LNCaP clone FGC (cell line): Measurements from ENCODE around the gene AKAP8.

Experiments used
- DNase-seq: peaks from one replicate; pipeline ENCODE4 v3.0.0-alpha.2; 2011; ENCODE audit warnings: low read depth
- H3K4me3 ChIP-seq: 2 replicates; pipeline ENCODE4 v1.5.1; 2011; ENCODE audit warnings: mild to moderate bottlenecking, low read depth, low read length, control low read depth
- TF ChIP-seq, protein P1 (sequence below): IDR thresholded peaks from 2 replicates; pipeline ENCODE4 v1.5.1; 2012; ENCODE audit warnings: mild to moderate bottlenecking; ENCODE audit not compliant: control insufficient read depth, insufficient read depth; ENCODE audit errors: extremely low read depth

Gene AKAP8

GRCh38 chr19:15321739-15322138 is 57.8 kb downstream of the AKAP8 start:
- TF ChIP-seq, protein P1, sequence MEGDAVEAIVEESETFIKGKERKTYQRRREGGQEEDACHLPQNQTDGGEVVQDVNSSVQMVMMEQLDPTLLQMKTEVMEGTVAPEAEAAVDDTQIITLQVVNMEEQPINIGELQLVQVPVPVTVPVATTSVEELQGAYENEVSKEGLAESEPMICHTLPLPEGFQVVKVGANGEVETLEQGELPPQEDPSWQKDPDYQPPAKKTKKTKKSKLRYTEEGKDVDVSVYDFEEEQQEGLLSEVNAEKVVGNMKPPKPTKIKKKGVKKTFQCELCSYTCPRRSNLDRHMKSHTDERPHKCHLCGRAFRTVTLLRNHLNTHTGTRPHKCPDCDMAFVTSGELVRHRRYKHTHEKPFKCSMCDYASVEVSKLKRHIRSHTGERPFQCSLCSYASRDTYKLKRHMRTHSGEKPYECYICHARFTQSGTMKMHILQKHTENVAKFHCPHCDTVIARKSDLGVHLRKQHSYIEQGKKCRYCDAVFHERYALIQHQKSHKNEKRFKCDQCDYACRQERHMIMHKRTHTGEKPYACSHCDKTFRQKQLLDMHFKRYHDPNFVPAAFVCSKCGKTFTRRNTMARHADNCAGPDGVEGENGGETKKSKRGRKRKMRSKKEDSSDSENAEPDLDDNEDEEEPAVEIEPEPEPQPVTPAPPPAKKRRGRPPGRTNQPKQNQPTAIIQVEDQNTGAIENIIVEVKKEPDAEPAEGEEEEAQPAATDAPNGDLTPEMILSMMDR = no peak
- no peak overlapping the region for H3K4me3 ChIP-seq
- no peak for DNase-seq

GRCh38 chr19:15320116-15320515 is 59.5 kb downstream of the AKAP8 start:
- no peak overlapping the region for H3K4me3 ChIP-seq
- no peak for DNase-seq
- TF ChIP-seq, protein P1 = no peak

DNA sequence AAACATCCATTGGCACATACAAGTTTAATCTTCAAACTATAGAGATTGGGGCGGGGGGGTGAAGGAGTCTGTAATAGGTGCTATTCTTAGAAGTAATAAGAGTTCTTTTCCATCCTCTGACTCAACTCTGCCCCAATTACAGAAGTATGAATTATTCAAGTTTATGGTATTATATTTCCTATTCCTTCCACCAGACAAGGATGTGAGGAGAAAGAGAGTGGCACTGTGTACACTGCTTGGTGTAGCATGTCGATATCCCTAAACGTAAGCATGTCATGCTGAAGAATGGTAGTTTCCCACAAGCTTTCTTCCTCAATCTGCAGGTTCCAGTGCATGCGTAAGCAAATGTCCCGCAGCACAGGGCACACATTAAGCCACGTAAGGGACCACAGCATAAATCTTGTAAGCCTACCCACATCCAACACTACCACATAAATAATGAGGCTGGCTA is 61.3 kb downstream of the AKAP8 start:
- no peak overlapping the region for H3K4me3 ChIP-seq
- no peak for DNase-seq
- TF ChIP-seq, protein P1 = no peak

GRCh38 chr19:15317392-15318071 is 62.1 kb downstream of the AKAP8 start:
- TF ChIP-seq, protein P1 = no peak
- DNase-seq = no peak
- no peak overlapping the region for H3K4me3 ChIP-seq

DNA sequence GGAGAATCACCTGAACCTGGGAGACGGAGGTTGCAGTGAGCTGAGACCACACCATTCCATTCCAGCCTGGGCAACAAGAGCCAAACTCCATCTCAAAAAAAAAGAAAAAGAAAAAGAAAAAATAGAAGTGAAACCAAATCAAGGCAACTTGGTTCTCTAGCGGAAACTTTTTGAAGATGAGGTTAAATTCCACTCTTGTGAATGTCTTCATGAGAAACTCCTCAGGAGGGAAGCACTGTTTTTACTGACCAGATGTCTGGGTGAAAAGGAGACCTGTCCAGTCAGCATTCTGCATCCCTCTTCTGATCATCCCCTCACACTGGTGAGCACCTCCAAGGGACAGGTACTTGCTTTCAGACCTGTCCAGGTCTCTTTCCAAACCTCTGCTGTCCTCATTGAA is 63.1 kb downstream of the AKAP8 start:
- DNase-seq = no peak
- TF ChIP-seq, protein P1 = no peak

GRCh38 chr19:15315101-15315500 is 64.5 kb downstream of the AKAP8 start:
- DNase-seq = no peak
- H3K4me3 ChIP-seq = no peak overlapping the region
- TF ChIP-seq, protein P1 = no peak

More for the DNA sequence above, 63.1 kb downstream of the AKAP8 start:
- H3K4me3 ChIP-seq = no peak overlapping the region
